Measurements from ENCODE around the gene URB1.

The URB1 gene

DNA sequence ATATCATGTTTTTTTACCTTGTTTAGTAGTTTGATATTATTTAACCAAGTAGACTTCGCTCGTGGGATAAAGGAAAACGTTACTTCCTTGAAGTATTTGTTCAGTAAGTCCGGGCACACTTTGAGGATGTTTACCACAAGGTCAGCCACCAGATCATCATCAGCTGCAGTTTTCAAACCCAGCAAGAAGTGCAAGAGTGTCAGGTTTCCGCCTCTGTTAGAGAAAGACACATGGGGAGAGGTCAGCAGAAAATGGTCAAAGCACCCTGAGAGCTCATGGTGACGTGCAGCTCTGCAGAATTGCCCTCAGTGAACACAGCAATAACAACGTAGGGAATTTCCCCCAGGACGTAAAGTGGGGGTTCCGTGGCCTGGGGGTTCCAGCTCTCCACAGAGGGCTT is 24.4 kb downstream of the URB1 start:
- TF ChIP-seq, protein P1, sequence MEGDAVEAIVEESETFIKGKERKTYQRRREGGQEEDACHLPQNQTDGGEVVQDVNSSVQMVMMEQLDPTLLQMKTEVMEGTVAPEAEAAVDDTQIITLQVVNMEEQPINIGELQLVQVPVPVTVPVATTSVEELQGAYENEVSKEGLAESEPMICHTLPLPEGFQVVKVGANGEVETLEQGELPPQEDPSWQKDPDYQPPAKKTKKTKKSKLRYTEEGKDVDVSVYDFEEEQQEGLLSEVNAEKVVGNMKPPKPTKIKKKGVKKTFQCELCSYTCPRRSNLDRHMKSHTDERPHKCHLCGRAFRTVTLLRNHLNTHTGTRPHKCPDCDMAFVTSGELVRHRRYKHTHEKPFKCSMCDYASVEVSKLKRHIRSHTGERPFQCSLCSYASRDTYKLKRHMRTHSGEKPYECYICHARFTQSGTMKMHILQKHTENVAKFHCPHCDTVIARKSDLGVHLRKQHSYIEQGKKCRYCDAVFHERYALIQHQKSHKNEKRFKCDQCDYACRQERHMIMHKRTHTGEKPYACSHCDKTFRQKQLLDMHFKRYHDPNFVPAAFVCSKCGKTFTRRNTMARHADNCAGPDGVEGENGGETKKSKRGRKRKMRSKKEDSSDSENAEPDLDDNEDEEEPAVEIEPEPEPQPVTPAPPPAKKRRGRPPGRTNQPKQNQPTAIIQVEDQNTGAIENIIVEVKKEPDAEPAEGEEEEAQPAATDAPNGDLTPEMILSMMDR (IDR thresholded peaks at IDR 0.05; ENCODE audit: extremely low read depth, missing control alignments), result no peak

DNA sequence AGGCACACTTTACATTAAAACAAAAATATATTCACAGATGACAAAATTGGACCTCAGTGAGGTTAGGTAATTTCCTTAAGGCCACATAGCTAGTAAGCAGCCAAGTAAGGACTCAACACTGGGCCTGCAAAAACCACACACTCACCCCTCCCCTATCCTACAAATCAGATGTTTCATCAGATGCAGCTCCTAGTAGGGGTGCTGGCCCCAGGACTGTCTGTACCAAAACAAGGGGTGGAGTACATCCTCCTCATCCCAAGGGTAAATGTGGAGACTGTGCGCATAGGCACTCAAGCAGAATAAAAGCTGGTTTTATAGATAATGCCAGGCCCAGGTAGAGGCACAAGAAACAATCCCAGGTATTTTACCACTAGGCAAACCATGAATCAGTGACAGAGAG is 25.7 kb downstream of the URB1 start:
- TF ChIP-seq, protein P1 (IDR thresholded peaks at IDR 0.05; ENCODE audit: extremely low read depth, missing control alignments), result no peak

More for the DNA sequence above, 24.4 kb downstream of the URB1 start:
- no peak for DNase-seq (ENCODE audit: low spot score)

DNA sequence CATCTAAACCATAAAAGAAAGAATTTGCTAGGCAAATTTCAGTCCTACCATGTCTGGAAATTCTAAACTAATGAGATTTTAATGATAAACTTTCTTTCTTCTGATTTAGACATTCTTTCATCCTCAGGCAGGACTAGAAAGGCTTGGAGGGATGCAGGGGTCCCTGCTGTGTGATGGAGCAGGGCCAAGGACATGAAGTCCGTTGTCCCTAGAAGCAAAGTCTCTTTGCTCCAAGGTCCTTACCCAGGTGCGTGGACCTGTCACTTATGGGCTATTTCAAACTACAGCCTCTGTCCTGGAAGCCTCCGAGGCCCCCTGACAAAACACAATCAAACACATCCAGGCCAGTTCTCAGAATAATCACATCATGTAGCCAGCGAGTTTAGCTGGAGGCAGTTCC is 26.6 kb downstream of the URB1 start:
- TF ChIP-seq, protein P1 (IDR thresholded peaks at IDR 0.05; ENCODE audit: extremely low read depth, missing control alignments), result no peak
- no peak for DNase-seq (ENCODE audit: low spot score)

More for the DNA sequence above, 25.7 kb downstream of the URB1 start:
- no peak for DNase-seq (ENCODE audit: low spot score)

DNA sequence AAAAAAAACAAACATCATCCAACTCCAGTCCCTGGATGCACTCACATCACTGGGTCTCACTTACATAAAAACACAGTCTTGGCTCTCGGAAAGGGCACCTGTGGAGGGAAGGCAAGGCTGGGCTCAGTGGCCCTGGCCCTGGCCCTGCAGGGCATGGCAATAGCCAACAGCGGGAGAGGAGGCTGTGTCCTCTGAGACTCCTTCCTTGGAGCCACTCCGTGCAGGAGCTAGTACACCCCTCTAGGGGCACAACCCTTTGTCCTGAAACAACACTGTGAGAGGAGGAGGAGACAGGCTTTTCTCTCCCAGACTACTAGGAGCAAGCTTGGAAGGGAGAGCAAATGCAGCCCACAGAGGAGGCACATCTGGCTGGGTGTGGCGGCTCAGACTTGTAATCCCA is 28.0 kb downstream of the URB1 start:
- TF ChIP-seq, protein P1 (IDR thresholded peaks at IDR 0.05; ENCODE audit: extremely low read depth, missing control alignments), result no peak
- no peak for DNase-seq (ENCODE audit: low spot score)

DNA sequence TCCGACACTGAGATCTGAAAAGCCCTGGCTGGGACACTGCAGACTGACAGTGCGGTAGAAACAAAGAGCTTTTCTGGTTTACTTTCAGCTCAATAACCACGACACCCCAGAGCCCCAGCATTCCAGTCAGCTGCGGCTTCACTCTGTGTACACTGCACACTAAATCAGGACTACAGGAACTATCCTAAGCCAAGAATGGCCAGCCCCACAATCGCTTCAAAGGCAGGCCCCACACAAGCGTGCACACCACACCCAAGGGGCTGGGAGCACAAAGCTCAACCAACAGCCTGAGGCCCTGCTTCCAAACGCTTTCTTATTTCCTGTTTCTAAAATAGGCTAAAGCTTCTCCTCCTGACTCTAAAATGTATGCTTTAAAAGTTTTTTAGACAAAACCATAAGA is 28.4 kb downstream of the URB1 start:
- TF ChIP-seq, protein P1 (IDR thresholded peaks at IDR 0.05; ENCODE audit: extremely low read depth, missing control alignments), result no peak
- no peak for DNase-seq (ENCODE audit: low spot score)

DNA sequence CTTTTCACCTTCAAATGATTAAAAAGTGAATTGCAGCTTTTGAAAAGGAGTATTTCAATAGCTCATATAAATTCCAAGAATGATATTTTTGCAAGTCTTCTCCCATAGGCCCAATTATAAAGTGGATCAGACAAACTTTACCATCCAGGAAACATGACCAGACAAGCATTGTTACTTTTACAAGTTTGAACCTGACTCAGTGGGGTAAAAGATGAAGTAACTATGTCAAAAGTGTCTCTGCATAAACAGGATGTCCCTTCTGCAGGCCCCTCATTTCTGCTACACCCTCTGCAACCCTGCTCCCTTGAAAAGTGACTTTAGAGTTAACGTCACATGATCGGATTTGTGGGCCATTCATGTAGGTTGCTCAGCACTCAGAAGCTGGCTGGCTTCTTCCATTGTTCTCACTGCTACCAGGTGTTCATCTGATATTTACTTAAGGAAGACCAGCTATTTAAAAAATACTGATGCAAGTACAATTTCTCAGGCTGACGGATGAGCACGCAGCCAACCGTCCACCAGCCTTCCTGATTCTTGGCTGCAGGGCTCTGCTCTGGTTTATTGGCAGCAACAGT is 32.3 kb downstream of the URB1 start:
- DNase-seq (ENCODE audit: low spot score), result no peak
- TF ChIP-seq, protein P1 (IDR thresholded peaks at IDR 0.05; ENCODE audit: extremely low read depth, missing control alignments), result no peak

DNA sequence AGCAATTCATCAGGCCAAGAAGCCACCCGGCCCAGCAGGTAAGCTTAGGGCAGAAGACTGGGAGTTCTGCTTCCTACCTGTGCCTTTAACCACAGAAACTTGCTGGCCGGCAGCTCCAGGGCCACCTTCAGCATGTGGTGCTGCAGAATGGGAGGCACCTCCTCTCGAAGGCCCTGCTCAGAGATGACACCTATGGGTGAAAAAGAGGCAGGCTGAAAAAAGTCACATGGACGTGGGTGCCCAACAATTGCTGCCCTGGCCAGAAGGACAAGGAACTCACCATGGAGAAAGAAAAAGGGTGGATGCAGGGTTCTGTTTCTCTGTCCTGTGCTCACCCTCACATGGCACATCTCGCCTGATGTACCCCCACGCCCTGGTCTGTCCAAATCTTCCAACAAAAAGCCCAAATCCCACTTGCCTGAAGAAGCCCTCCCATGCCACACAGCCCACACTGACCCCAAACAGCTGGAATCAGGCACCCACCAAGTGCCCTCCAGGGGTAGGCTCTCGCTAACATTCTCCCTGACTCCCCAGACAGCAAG is 33.0 kb downstream of the URB1 start:
- no peak for DNase-seq (ENCODE audit: low spot score)
- TF ChIP-seq, protein P1 (IDR thresholded peaks at IDR 0.05; ENCODE audit: extremely low read depth, missing control alignments), result no peak
